Spleen (tissue), 7 donors: ENCODE results near the gene PLK3.

Source experiments
- POLR2AphosphoS5 ChIP-seq, 3 donors: sonication (generic); formaldehyde crosslinking; IDR thresholded peaks; one replicate each; pipeline ENCODE4 v1.5.1; 2017; ENCODE audit warnings: antibody characterized with exemption in 3 of 3
- TF ChIP-seq, protein P1 (sequence below), 11 experiments: fragments of 200-600 bp in 7 of 11; fragments of 450-650 bp in 4 of 11; sonication (generic) in 4 of 11; IDR thresholded peaks in 8 of 11; conservative IDR thresholded peaks in 3 of 11; 1 replicate in 7 of 11; 2 replicates in 4 of 11; pipeline versions ENCODE4 v1.4.0 to v1.8.0; 2016 to 2021; ENCODE audit warnings: antibody characterized with exemption in 11 of 11, inconsistent platforms in 4 of 11, mild to moderate bottlenecking in 1 of 11
- donor health status: DM: no; HTN: no; CAD: no; lungs with moderate emphysema.
- donor health status: DM: no; HTN: no; CAD: no.
- donor health status: DM: no; HTN: no; CAD: no.

DNA sequence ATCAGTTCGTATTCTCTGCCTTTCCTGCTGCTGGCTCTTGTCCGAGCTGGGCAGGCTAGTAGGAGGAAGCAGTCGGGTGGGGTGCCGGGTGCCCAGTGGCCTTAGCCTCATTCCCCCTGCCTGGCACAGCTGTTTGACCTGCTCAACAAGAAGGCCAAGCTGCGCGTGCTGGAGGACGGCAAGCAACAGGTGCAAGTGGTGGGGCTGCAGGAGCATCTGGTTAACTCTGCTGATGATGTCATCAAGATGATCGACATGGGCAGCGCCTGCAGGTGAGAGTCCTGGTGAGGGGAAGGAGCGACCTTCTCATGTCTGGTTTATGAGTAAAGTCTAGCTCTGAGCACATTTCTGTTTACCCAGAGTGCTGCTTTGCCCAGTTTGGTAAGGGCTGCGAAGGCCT lies 41.1 kb upstream of the PLK3 start:
- TF ChIP-seq, protein P1, sequence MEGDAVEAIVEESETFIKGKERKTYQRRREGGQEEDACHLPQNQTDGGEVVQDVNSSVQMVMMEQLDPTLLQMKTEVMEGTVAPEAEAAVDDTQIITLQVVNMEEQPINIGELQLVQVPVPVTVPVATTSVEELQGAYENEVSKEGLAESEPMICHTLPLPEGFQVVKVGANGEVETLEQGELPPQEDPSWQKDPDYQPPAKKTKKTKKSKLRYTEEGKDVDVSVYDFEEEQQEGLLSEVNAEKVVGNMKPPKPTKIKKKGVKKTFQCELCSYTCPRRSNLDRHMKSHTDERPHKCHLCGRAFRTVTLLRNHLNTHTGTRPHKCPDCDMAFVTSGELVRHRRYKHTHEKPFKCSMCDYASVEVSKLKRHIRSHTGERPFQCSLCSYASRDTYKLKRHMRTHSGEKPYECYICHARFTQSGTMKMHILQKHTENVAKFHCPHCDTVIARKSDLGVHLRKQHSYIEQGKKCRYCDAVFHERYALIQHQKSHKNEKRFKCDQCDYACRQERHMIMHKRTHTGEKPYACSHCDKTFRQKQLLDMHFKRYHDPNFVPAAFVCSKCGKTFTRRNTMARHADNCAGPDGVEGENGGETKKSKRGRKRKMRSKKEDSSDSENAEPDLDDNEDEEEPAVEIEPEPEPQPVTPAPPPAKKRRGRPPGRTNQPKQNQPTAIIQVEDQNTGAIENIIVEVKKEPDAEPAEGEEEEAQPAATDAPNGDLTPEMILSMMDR (IDR thresholded peaks at IDR 0.05 in 8 of 11, conservative IDR thresholded peaks at IDR 0.05 in 3 of 11) = no peak
- no peak for TF ChIP-seq POLR2AphosphoS5 (IDR thresholded peaks at IDR 0.05)
